Smooth muscle cell (in vitro differentiated cells): Measurements from ENCODE around the gene FILIP1L. TPM values are rescaled to one million over a fixed set of nuclear protein-coding genes. Genes with fewer than 3 reads are reported as not detected.

Experiments
- DNase-seq: peaks from one replicate; lab custom pipeline; 2025; ENCODE audit not compliant: unreplicated experiment; lab: John Stamatoyannopoulos, UW
- H2AFZ ChIP-seq: fragments of 200-600 bp; sonication (generic); 2 replicates; pipeline ENCODE4 v1.6.0; 2016; ENCODE audit warnings: antibody characterized with exemption, low read depth, mild to moderate bottlenecking
- H3F3A ChIP-seq: fragments of 200-600 bp; sonication (generic); 2 replicates; pipeline ENCODE4 v1.6.0; 2017; ENCODE audit warnings: antibody characterized with exemption, low read depth
- H3K27ac ChIP-seq: fragments of 200-600 bp; sonication (generic); 2 replicates; pipeline ENCODE4 v1.5.1; 2016; ENCODE audit warnings: low read depth, mild to moderate bottlenecking
- H3K27me3 ChIP-seq: fragments of 200-600 bp; sonication (generic); 2 replicates; pipeline ENCODE4 v1.6.1; 2016; ENCODE audit warnings: low read depth, mild to moderate bottlenecking
- H3K36me3 ChIP-seq: fragments of 200-600 bp; sonication (generic); 2 replicates; pipeline ENCODE4 v1.5.1; 2016; ENCODE audit warnings: low read depth
- H3K4me1 ChIP-seq: fragments of 200-600 bp; sonication (generic); 2 replicates; pipeline ENCODE4 v1.5.1; 2016; ENCODE audit warnings: low read depth
- H3K4me2 ChIP-seq: fragments of 200-600 bp; sonication (generic); 2 replicates; pipeline ENCODE4 v1.6.0; 2016; ENCODE audit warnings: mild to moderate bottlenecking
- H3K4me3 ChIP-seq: fragments of 200-600 bp; sonication (generic); 2 replicates; pipeline ENCODE4 v1.5.1; 2016; ENCODE audit warnings: mild to moderate bottlenecking
- H3K79me2 ChIP-seq: fragments of 200-600 bp; sonication (generic); 2 replicates; pipeline ENCODE4 v1.6.0; 2016; ENCODE audit warnings: low read depth, mild to moderate bottlenecking
- H3K9ac ChIP-seq: fragments of 200-600 bp; sonication (generic); 2 replicates; pipeline ENCODE4 v1.6.0; 2016; ENCODE audit warnings: low read depth
- H3K9me3 ChIP-seq: fragments of 200-600 bp; sonication (generic); replicated peaks from 2 replicates; pipeline ENCODE4 v1.5.1; 2016; ENCODE audit warnings: low read depth
- H4K20me1 ChIP-seq: fragments of 200-600 bp; sonication (generic); 2 replicates; pipeline ENCODE4 v1.6.0; 2016; ENCODE audit warnings: low read depth
- CTCF ChIP-seq: fragments of 200-600 bp; sonication (generic); IDR thresholded peaks from 2 replicates; pipeline ENCODE4 v1.5.1; 2017; ENCODE audit warnings: borderline replicate concordance, mild to moderate bottlenecking, antibody characterized with exemption; ENCODE audit not compliant: insufficient read depth, poor library complexity, severe bottlenecking
- WGBS: methylation state at CpG from one replicate; pipeline ENCODE4 v1.1.7; 2016; ENCODE audit warnings: low lambda C conversion rate; 5-methylcytosine and 5-hydroxymethylcytosine counted together
- polyA plus RNA-seq: library from polyadenylated mRNA; unstranded; fragments of >200 nt; fragmentation: Nextera tagmentation; extraction: Ambion mirVana; gene quantifications from 2 replicates; pipeline ENCODE4 v1.2.1, GENCODE V29; 2016
- total RNA-seq: library from RNA; depleted of rRNA; stranded (reverse); fragments of >200 nt; gene quantifications from 2 replicates; pipeline ENCODE4 v1.2.3, GENCODE V29; 2014

FILIP1L gene
- total and polyA plus RNA-seq, 2 experiments from 2014 or later = 56.2 to 104 TPM

GRCh38 chr3:100032243-100032642, 82.1 kb downstream of the FILIP1L start:
- 22% methylated on average over 5 of the region's 5 CpGs for WGBS
- DNase-seq = no peak
- H3K9me3 ChIP-seq = no peaks in the 10 kb centered on the region
- no peaks in the 10 kb centered on the region for H3K36me3 ChIP-seq
- H3K4me1 ChIP-seq = peaks cover 33% of the 10 kb centered on the region
- H3K4me3 ChIP-seq = no peak overlapping the region
- peaks cover 27% of the 10 kb centered on the region for H3F3A ChIP-seq
- TF ChIP-seq CTCF = no peak
- peak overlapping the region; percentile 98 for H3K27ac ChIP-seq
- H3K27me3 ChIP-seq = no peaks in the 10 kb centered on the region
- peak overlapping the region; percentile 78 for H3K4me2 ChIP-seq
- H2AFZ ChIP-seq = no peak overlapping the region
- no peaks in the 10 kb centered on the region for H3K79me2 ChIP-seq
- H4K20me1 ChIP-seq = no peaks in the 10 kb centered on the region
- peak overlapping the region; percentile 85 for H3K9ac ChIP-seq

GRCh38 chr3:100030914-100031425, 83.3 kb downstream of the FILIP1L start:
- Histone ChIP-seq H3K9ac (peak overlapping the region; percentile 46), H3K4me3 (no peak overlapping the region), H3K27me3 (no peaks in the 10 kb centered on the region), H2AFZ (no peak overlapping the region), H3K27ac (peak overlapping the region; percentile 98), H3K36me3 (no peaks in the 10 kb centered on the region), H3K4me2 (no peak overlapping the region), H3K4me1 (peaks cover 33% of the 10 kb centered on the region), H4K20me1 (no peaks in the 10 kb centered on the region), H3K79me2 (no peaks in the 10 kb centered on the region), H3F3A (peaks cover 27% of the 10 kb centered on the region), H3K9me3 (no peaks in the 10 kb centered on the region)
- no peak for TF ChIP-seq CTCF
- WGBS = 88% methylated on average over 1 of the region's 1 CpG
- no peak for DNase-seq

GRCh38 chr3:100030346-100030745, 84.0 kb downstream of the FILIP1L start:
- WGBS = 93% methylated on average over 3 of the region's 3 CpGs
- H3K9me3 ChIP-seq = no peaks in the 10 kb centered on the region
- no peaks in the 10 kb centered on the region for H3K79me2 ChIP-seq
- no peak for DNase-seq
- H2AFZ ChIP-seq = no peak overlapping the region
- H4K20me1 ChIP-seq = no peaks in the 10 kb centered on the region
- TF ChIP-seq CTCF = no peak
- peaks cover 27% of the 10 kb centered on the region for H3F3A ChIP-seq
- no peak overlapping the region for H3K4me2 ChIP-seq
- peaks cover 33% of the 10 kb centered on the region for H3K4me1 ChIP-seq
- H3K4me3 ChIP-seq = no peak overlapping the region
- no peaks in the 10 kb centered on the region for H3K27me3 ChIP-seq
- no peaks in the 10 kb centered on the region for H3K36me3 ChIP-seq
- peak overlapping the region; percentile 98 for H3K27ac ChIP-seq
- no peak overlapping the region for H3K9ac ChIP-seq

- Histone ChIP-seq H3K36me3 (no peaks in the 10 kb centered on the region), H3K4me1 (peaks cover 32% of the 10 kb centered on the region), H3K4me2 (peak overlapping the region; percentile 27), H3K79me2 (no peaks in the 10 kb centered on the region), H3K27ac (peak overlapping the region; percentile 73), H3K4me3 (no peak overlapping the region), H2AFZ (peak overlapping the region; percentile 61), H3K9ac (no peak overlapping the region), H4K20me1 (no peaks in the 10 kb centered on the region), H3F3A (peaks cover 26% of the 10 kb centered on the region), H3K9me3 (no peaks in the 10 kb centered on the region), H3K27me3 (no peaks in the 10 kb centered on the region)
- 39% methylated on average over 2 of the region's 2 CpGs for WGBS
- no peak for TF ChIP-seq CTCF
- DNase-seq = no peak
Observed at GRCh38 chr3:100029689-100030088, 84.6 kb downstream of the FILIP1L start.
